GM06990 (cell line): ENCODE results near the gene PLXND1.

Experiments
- DNase-seq: peaks from one replicate; pipeline ENCODE4 v3.0.0-alpha.2; 2011; ENCODE audit not compliant: insufficient read length; ENCODE audit errors: extremely low read depth
- H3K27me3 ChIP-seq: replicated peaks from 2 replicates; pipeline ENCODE4 v1.6.0; 2011; ENCODE audit warnings: low read length; ENCODE audit not compliant: control insufficient read depth, insufficient read depth
- H3K36me3 ChIP-seq: 2 replicates; pipeline ENCODE4 v1.5.1; 2011; ENCODE audit warnings: low read length; ENCODE audit not compliant: control insufficient read depth, insufficient read depth
- H3K4me3 ChIP-seq: replicated peaks from 2 replicates; pipeline ENCODE4 v1.5.1; 2011; ENCODE audit warnings: low read depth, mild to moderate bottlenecking, control low read depth, low read length
- CTCF ChIP-seq: IDR thresholded peaks from 2 replicates; pipeline ENCODE4 v1.5.1; 2011; ENCODE audit warnings: low read length, control low read depth, mild to moderate bottlenecking, inconsistent platforms; ENCODE audit not compliant: insufficient read depth, poor library complexity, severe bottlenecking

Gene PLXND1

GRCh38 chr3:129638481-129638880 is 32.0 kb upstream of the PLXND1 start:
- Histone ChIP-seq H3K4me3 (no peak overlapping the region), H3K27me3 (no peaks in the 10 kb centered on the region), H3K36me3 (no peaks in the 10 kb centered on the region)
- TF ChIP-seq CTCF, result no peak
- no peak for DNase-seq

DNA sequence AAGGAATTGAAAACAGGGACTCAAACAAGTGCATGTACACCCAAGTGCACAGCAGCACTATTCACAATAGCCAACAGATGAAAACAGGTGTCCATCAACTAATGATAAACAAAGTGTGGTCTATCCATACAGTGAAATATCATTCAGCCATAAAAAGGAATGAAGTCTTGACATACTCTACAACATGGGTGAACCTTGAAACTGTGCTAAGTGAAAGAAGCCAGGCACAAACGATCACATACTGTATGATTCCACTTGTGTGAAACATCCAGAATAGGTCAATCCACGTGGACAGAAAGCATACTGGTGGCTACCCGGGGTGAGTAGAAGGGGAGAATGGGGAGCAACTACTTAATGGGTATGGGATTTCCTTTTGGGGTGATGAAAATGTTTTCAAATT is 29.6 kb upstream of the PLXND1 start:
- H3K27me3 ChIP-seq, result no peaks in the 10 kb centered on the region
- no peak overlapping the region for H3K4me3 ChIP-seq
- H3K36me3 ChIP-seq, result no peaks in the 10 kb centered on the region
- no peak for TF ChIP-seq CTCF
- DNase-seq, result no peak

DNA sequence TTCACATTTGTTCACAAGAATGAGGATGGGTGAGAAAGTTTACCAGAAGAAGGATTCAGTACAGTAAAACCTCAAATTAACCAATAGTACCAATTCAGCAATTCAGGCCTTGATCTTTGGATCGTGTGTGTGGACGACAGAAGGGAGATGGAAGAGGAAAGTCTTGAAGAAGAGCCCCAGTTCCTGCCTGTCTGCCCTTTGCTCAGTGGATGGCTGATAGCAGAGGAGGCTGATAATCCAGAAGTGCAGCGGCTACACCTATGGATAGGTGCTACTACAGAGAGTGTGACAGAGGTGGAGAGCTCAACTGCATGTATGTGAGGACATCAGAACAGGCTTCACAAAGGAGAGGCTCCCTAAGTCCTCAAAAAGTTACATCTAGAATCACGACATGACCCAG is 29.2 kb upstream of the PLXND1 start:
- H3K27me3 ChIP-seq, result no peaks in the 10 kb centered on the region
- TF ChIP-seq CTCF, result no peak
- H3K4me3 ChIP-seq, result no peak overlapping the region
- no peak for DNase-seq
- no peaks in the 10 kb centered on the region for H3K36me3 ChIP-seq

- no peak for TF ChIP-seq CTCF
- Histone ChIP-seq H3K27me3 (no peaks in the 10 kb centered on the region), H3K4me3 (no peak overlapping the region), H3K36me3 (no peaks in the 10 kb centered on the region)
- DNase-seq, result no peak
Observed at GRCh38 chr3:129633751-129634481, 27.4 kb upstream of the PLXND1 start.

DNA sequence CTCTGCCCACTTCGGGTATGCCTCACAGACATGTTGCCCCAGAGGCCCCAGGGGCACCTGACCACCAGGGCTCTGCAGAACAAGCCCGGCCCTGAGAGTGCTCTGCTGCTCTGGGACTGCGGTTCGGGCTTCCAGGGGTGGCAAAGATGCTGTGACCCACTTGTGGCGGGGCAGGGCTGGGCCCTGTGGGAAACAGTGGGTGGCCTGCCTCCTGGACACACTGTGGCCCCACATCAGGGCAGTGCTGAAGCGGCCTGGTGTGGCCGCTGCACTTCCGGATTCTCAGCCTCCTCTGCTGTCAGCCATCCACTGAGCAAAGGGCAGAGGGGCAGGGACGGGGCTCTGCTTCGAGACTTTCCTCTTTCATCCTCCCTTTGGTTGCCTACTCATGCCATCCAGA is 26.5 kb upstream of the PLXND1 start:
- Histone ChIP-seq H3K36me3 (no peaks in the 10 kb centered on the region), H3K27me3 (no peaks in the 10 kb centered on the region), H3K4me3 (no peak overlapping the region)
- TF ChIP-seq CTCF, result no peak
- DNase-seq, result no peak

- no peaks in the 10 kb centered on the region for H3K27me3 ChIP-seq
- H3K4me3 ChIP-seq, result no peak overlapping the region
- DNase-seq, result no peak
- H3K36me3 ChIP-seq, result no peaks in the 10 kb centered on the region
- no peak for TF ChIP-seq CTCF
Observed at GRCh38 chr3:129632556-129632955, 26.1 kb upstream of the PLXND1 start.
